ENCODE data around the gene FPGS. TPM values are rescaled to one million over a fixed set of nuclear protein-coding genes. Genes with fewer than 3 reads are reported as not detected.

FPGS gene
- total and polyA plus RNA-seq, 8 donors = 29.1 to 235 (median 70.4) TPM

DNA sequence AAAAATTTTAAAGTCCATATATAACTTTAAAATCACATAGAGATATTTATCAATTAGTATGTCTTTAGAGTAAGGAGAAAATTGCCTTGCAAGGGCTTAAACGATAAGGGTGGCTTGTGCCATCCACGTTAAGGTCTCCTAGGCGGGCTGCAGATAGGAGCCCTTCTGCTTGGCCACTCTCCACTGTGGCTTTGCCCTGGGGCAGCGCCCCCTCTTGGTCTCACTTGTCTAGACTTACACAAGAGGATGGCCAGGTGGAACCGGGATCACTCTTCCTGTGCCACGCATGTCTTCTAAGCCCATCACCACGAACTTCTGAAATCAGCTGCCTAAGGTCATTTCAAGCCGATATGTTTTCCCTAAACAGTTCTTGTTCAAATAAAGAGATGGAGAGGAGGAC, 2.9 kb downstream of the FPGS start:
- DNase-seq = no peak
- H3K4me3 ChIP-seq = no peak overlapping the region
- H3K27me3 ChIP-seq = no peaks in the 10 kb centered on the region
- H3K4me1 ChIP-seq = peaks cover 34 to 66% (median 46%) of the 10 kb centered on the region in 4 donors
- no peak overlapping the region for H3K27ac ChIP-seq
- WGBS, 5 donors = 68 to 86% (median 76%) methylated on average over 8 of the region's 8 CpGs
- H3K9me3 ChIP-seq = no peaks in the 10 kb centered on the region
- H3K36me3 ChIP-seq = peaks cover 35 to 58% (median 51%) of the 10 kb centered on the region in 4 donors
- TF ChIP-seq POLR2AphosphoS5 (IDR thresholded peaks at IDR 0.05) (no peak), EP300 (IDR thresholded peaks at IDR 0.05) (no peak), POLR2A (IDR thresholded peaks at IDR 0.05) (no peak)
- TF ChIP-seq, protein P1, sequence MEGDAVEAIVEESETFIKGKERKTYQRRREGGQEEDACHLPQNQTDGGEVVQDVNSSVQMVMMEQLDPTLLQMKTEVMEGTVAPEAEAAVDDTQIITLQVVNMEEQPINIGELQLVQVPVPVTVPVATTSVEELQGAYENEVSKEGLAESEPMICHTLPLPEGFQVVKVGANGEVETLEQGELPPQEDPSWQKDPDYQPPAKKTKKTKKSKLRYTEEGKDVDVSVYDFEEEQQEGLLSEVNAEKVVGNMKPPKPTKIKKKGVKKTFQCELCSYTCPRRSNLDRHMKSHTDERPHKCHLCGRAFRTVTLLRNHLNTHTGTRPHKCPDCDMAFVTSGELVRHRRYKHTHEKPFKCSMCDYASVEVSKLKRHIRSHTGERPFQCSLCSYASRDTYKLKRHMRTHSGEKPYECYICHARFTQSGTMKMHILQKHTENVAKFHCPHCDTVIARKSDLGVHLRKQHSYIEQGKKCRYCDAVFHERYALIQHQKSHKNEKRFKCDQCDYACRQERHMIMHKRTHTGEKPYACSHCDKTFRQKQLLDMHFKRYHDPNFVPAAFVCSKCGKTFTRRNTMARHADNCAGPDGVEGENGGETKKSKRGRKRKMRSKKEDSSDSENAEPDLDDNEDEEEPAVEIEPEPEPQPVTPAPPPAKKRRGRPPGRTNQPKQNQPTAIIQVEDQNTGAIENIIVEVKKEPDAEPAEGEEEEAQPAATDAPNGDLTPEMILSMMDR (IDR thresholded peaks at IDR 0.05) = no peak
- intact Hi-C loops (cut with DNase I; ENCODE audit: low total_unique reads) = loop anchor here (10.0 kb wide), 1 partner anchor 59 kb away; no protein-coding TSS in a partner anchor

DNA sequence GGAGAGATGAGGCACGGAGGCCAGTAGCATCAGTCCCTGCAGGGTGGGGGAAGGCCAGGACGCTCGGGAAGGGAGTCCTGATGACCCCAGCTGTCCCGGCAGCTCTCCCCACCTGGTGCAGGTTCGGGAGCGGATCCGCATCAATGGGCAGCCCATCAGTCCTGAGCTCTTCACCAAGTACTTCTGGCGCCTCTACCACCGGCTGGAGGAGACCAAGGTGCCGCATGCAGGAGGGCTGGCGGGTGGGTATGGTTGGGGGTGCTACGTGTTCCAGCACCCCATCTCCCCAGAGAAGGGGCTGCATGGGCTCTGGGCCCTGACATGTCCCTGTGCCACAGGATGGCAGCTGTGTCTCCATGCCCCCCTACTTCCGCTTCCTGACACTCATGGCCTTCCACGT, 4.2 kb downstream of the FPGS start:
- DNase-seq = peak in 1 of 2 donors; percentile 1
- peaks cover 45 to 70% (median 63%) of the 10 kb centered on the region in 4 donors for H3K36me3 ChIP-seq
- peaks cover 26 to 57% (median 42%) of the 10 kb centered on the region in 4 donors for H3K4me1 ChIP-seq
- no peaks in the 10 kb centered on the region for H3K9me3 ChIP-seq
- 92 to 96% (median 95%) methylated on average over 6 to 14 of the region's 14 CpGs for WGBS, 5 donors
- H3K27ac ChIP-seq = no peak overlapping the region
- no peaks in the 10 kb centered on the region for H3K27me3 ChIP-seq
- intact Hi-C loops (cut with DNase I; ENCODE audit: low total_unique reads) = loop anchor here (10.0 kb wide), 1 partner anchor 58 kb away; no protein-coding TSS in a partner anchor
- H3K4me3 ChIP-seq = no peak overlapping the region
- TF ChIP-seq, protein P1 (IDR thresholded peaks at IDR 0.05) = no peak
- TF ChIP-seq POLR2A (IDR thresholded peaks at IDR 0.05) (no peak), POLR2AphosphoS5 (IDR thresholded peaks at IDR 0.05) (no peak), EP300 (IDR thresholded peaks at IDR 0.05) (no peak)

DNA sequence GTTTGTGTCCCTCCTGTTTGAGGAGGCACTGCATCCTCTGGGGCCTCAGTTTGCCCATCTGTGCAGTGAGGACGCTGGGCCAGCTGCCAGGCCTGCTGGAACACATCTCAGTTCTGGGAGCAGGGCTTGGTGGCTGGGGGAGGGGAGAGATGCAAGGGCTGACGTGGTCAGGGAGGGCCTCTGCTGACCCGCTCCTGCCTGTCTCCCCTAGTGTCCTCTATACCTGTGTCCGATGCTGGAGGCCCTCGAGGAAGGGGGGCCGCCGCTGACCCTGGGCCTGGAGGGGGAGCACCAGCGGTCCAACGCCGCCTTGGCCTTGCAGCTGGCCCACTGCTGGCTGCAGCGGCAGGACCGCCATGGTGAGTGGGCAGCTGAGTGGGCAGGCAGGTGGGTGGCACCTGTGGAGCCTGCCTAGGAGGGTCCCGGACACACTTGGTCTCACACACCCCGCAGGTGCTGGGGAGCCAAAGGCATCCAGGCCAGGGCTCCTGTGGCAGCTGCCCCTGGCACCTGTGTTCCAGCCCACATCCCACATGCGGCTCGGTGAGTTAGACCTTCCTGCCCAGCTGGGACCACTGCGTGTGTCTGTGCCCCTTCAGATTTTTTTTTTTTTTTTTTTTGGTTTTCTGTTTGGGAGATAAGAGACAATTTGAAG, 5.8 kb downstream of the FPGS start:
- TF ChIP-seq EP300 (IDR thresholded peaks at IDR 0.05) = no peak
- TF ChIP-seq POLR2AphosphoS5 (IDR thresholded peaks at IDR 0.05) = no peak
- no peak for TF ChIP-seq POLR2A (IDR thresholded peaks at IDR 0.05)
- Histone ChIP-seq H3K27ac (no peak overlapping the region), H3K4me3 (no peak overlapping the region), H3K4me1 (peaks cover 20 to 47% (median 33%) of the 10 kb centered on the region in 4 donors), H3K36me3 (peaks cover 57 to 86% (median 79%) of the 10 kb centered on the region in 4 donors), H3K9me3 (no peaks in the 10 kb centered on the region), H3K27me3 (no peaks in the 10 kb centered on the region)
- intact Hi-C loops (cut with DNase I; ENCODE audit: low total_unique reads) = loop anchor here (10.0 kb wide), 1 partner anchor 56 kb away; no protein-coding TSS in a partner anchor
- no peak for DNase-seq
- 88 to 93% (median 92%) methylated on average over 14 to 17 of the region's 17 CpGs for WGBS, 5 donors

DNA sequence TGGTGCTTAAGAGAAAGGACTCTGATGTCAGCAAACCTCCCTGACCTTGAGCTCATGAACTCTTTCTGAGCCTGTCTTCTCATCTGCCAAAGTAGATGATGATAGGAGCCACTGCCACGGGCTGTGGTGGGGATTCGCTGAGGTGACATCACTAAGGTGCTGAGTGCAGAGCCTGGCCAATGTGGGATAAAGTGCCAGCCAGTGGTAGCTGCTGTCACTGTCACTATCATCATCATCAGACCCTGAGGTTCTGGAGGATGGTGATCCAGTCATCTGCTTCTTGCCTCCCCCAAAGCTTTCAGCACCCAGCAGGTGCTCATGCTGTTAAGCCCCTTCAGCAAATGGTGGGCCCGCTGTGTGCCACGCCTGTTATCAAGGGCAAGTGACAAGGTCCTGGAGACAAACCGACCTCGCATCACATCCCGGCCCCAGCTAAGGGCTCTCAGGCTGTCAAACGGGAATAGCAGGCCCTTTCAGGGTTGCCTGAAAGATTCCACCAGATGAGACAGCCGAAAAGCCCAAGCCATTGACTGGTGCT, 6.4 kb downstream of the FPGS start:
- intact Hi-C loops (cut with DNase I; ENCODE audit: low total_unique reads) = loop anchor here (10.0 kb wide), 1 partner anchor 56 kb away; no protein-coding TSS in a partner anchor
- Histone ChIP-seq H3K27me3 (no peaks in the 10 kb centered on the region), H3K4me1 (peaks cover 14 to 45% (median 27%) of the 10 kb centered on the region in 4 donors), H3K9me3 (no peaks in the 10 kb centered on the region), H3K27ac (peak overlapping the region in 1 of 5 donors; percentile 2), H3K36me3 (peaks cover 63 to 92% (median 85%) of the 10 kb centered on the region in 4 donors), H3K4me3 (peak overlapping the region in 1 of 4 donors; percentile 29)
- TF ChIP-seq EP300 (IDR thresholded peaks at IDR 0.05) = no peak
- TF ChIP-seq, protein P1 (IDR thresholded peaks at IDR 0.05) = no peak
- no peak for TF ChIP-seq POLR2A (IDR thresholded peaks at IDR 0.05)
- no peak for TF ChIP-seq POLR2AphosphoS5 (IDR thresholded peaks at IDR 0.05)
- WGBS, 5 donors = 64 to 82% (median 70%) methylated on average over 8 to 9 of the region's 9 CpGs
- no peak for DNase-seq

Measured in stomach (tissue), 9 donors.